Heart left ventricle (tissue), 13 donors: Measurements from ENCODE around the gene IL13RA1.

ENCODE experiments used
- CTCF ChIP-seq, 12 donors: fragments of 200-600 bp; sonication (generic) in 4 of 12; IDR thresholded peaks; one replicate each; pipeline versions ENCODE4 v1.5.0 to v1.8.0; 2018 to 2022; ENCODE audit warnings: antibody characterized with exemption in 12 of 12, mild to moderate bottlenecking in 5 of 12
- POLR2A ChIP-seq, 2 donors: fragments of 450-650 bp; IDR thresholded peaks; one replicate each; pipeline ENCODE4 v1.6.1; 2017; ENCODE audit warnings: antibody characterized with exemption in 2 of 2, mild to moderate bottlenecking in 2 of 2, moderate library complexity in 2 of 2
- donor health status: ischemic (EF 13 %, LVEDD 7.1; RV severe dilation, severe dysfunction).
- donor health status: DM: no; HTN: yes; CAD: no.
- donor health status: DM: no; HTN: no; CAD: no.
- donor health status: ischemic (EF 25% LVEDD 6.9; RV normal size, moderate dysfunction).
- donor health status: ischemic (EF 25% LVEDD 5.7; RV mildly dilated, moderate dysfunction).
- donor health status: ischemic (EF 35%, LVEDD 5.7; RV mildly dilated, moderate dysfunction).
- donor health status: nonischemic (EF 11% LVEDD 7.7; RV severe dilation, severe dysfunction).
- donor health status: DM: yes; HTN: yes; CAD: no.
- donor health status: PGD.
- donor health status: ischemic (EF 29% LVEDD 5.4; RV normal size, mild dysfunction).
- donor health status: nonischemic (EF 23%, LVEDD 6.1; RV moderate dilation, normal function).

GRCh38 chrX:118751950-118752783, 24.8 kb downstream of the IL13RA1 start:
- TF ChIP-seq CTCF (IDR thresholded peaks at IDR 0.05) (no peak), POLR2A (IDR thresholded peaks at IDR 0.05) (no peak)
